Activated CD4-positive, CD25-positive, alpha-beta regulatory T cell treated with anti-CD3 and anti-CD28 coated beads, Interleukin-2, amount 50 U/mL, for 24 hours (primary cell): Measurements from ENCODE around the gene ICA1L.

ENCODE experiments used
- ATAC-seq, 2 donors: fragments of 150-1000 bp; cut with Tn5 transposase; one replicate each; pipeline ENCODE4 v1.10.0; 2021; ENCODE audit warnings: mild to moderate bottlenecking in 1 of 2, moderate library complexity in 1 of 2

The ICA1L gene

DNA sequence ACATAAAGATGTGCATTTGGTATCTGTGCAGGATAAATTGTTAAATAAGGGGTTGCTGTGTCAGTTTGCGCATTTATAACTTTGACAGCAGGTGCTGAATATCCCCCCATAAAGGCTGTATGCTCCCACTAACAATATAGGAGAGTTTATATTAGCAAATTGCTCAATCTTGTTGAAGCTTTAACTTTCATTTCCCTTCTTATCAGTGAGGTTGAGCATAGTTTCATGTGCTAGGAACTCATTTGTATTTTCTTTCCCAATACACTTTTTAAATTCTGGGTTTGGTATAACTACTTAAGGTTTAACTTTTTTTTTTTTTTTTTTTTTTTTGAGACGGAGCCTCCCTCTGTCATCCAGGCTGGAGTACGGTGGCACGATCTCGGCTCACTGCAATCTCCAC is 147.8 kb downstream of the ICA1L start:
- no peak for ATAC-seq
